ENCODE results near the gene ANKRD2. TPM values are rescaled to one million over a fixed set of nuclear protein-coding genes. Genes with fewer than 3 reads are reported as not detected.

Gene ANKRD2
- total RNA-seq, 1 donor from 2014 or later = not detected

DNA sequence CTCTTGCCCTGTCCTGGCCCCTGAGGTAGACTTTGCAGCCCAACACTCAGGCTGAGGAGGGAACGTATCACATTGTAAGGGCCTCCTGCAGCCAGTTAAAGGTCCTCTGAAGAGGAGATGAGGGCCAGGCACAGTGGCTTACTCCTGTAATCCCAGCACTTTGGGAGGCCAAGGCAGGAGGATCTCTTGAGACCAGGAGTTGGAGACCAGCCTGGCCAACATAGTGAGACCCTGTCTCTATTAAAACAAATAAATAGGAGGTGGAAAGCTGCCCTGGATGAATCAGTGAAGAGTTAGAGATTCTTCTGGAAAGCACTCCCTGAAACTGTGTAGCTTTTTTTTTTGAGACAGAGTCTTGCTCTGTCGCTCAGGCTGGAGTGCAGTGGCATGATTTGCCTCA is 14.6 kb downstream of the ANKRD2 start:
- no peak for TF ChIP-seq CTCF (IDR thresholded peaks at IDR 0.05)
- Histone ChIP-seq H3K4me1 (peaks cover 3 to 12% of the 10 kb centered on the region in 2 donors), H3K9me3 (no peaks in the 10 kb centered on the region), H3K4me3 (no peak overlapping the region), H3K27ac (no peak overlapping the region), H3K36me3 (no peaks in the 10 kb centered on the region), H3K27me3 (no peaks in the 10 kb centered on the region)
- intact Hi-C loops (cut with DNase I) = no loop called here
- no peak for DNase-seq (ENCODE audit: low spot score in 2 of 2)

DNA sequence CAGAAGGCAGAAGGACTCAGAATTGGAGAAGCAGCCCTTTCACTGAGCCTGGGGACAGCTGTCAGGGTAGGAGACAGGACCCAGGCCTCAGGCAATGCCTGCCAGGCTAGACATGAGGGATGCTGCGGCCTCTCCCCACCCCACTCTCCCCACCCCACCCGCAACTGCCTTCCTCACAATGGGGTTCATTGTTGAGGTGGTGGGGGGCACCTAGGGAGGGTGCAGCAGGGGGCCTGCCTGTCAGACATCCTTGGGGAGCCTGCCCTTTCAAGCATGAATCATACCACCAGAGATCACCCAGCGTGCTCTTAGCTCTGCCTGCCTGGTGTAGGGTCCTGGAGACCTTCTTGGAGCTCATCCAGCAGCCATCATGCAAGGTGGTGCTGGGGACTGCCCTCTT is 16.9 kb downstream of the ANKRD2 start, which contains the start of gene C10orf62:
Gene C10orf62 (plus strand): TSS at position 243 of the 400 bp plus-strand sequence. CDS start 177 bp downstream, outside the sequence.
- no peaks in the 10 kb centered on the region for H3K27me3 ChIP-seq

DNA sequence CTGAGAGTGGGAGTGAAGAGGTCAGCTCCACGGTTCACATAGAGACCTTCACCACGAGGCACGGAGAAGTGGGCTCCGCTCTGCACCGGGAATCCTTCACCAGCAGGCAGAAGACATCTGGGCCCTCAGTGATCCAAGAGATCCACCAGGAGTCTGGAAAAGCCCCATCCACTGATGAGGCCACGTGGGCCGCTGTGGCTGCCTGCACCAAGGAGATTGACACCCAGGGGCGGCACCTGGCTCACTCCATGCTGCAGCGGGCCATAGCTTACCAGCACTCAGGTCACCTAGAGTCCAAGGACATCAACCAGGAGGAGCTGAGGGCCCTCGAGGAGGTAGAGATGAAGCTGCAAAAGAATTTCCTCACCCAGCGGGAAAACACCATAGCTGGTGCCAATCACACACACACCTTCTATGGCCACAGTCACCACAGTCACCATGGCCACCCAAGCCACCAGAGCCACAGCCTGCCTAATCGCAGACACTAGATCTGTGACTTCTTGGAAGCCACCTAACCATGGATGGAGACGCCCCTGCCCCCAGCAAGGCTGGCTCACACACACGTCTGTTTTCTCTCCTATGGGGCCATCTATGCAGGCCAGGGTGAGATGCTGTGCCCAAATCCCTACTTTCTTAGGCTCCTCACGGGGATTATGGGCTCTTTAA is 17.6 kb downstream of the ANKRD2 start:
- no peak overlapping the region for H3K4me3 ChIP-seq
- no peak for DNase-seq (ENCODE audit: low spot score in 2 of 2)
- H3K36me3 ChIP-seq = no peaks in the 10 kb centered on the region
- H3K27ac ChIP-seq = no peak overlapping the region
- intact Hi-C loops (cut with DNase I) = no loop called here
- peaks cover 4 to 24% of the 10 kb centered on the region in 2 donors for H3K4me1 ChIP-seq
- no peak for TF ChIP-seq CTCF (IDR thresholded peaks at IDR 0.05)
- H3K27me3 ChIP-seq = no peaks in the 10 kb centered on the region
- H3K9me3 ChIP-seq = no peaks in the 10 kb centered on the region

More for the DNA sequence above, 16.9 kb downstream of the ANKRD2 start, which contains the start of gene C10orf62:
- H3K27ac ChIP-seq = no peak within 1 kb of the TSS
- DNase-seq (ENCODE audit: low spot score in 2 of 2) = no peak
- intact Hi-C loops (cut with DNase I) = no loop called here
- H3K36me3 ChIP-seq = no peaks in the 10 kb centered on the region
- no peaks in the 10 kb centered on the region for H3K9me3 ChIP-seq
- no peak for TF ChIP-seq CTCF (IDR thresholded peaks at IDR 0.05)
- no peak within 1 kb of the TSS for H3K4me3 ChIP-seq
- peaks cover 3 to 19% of the 10 kb centered on the region in 2 donors for H3K4me1 ChIP-seq

GRCh38 chr10:97590748-97591495 is 18.3 kb downstream of the ANKRD2 start:
- H3K27me3 ChIP-seq = no peaks in the 10 kb centered on the region
- no peak for DNase-seq (ENCODE audit: low spot score in 2 of 2)
- no peak for TF ChIP-seq CTCF (IDR thresholded peaks at IDR 0.05)
- intact Hi-C loops (cut with DNase I) = no loop called here
- H3K4me1 ChIP-seq = peaks cover 9 to 31% of the 10 kb centered on the region in 2 donors
- H3K9me3 ChIP-seq = no peaks in the 10 kb centered on the region
- no peaks in the 10 kb centered on the region for H3K36me3 ChIP-seq
- no peak overlapping the region for H3K27ac ChIP-seq
- H3K4me3 ChIP-seq = no peak overlapping the region

- Histone ChIP-seq H3K9me3 (no peaks in the 10 kb centered on the region), H3K27me3 (no peaks in the 10 kb centered on the region), H3K27ac (peak overlapping the region; percentile 88 to 99), H3K4me1 (peaks cover 9 to 48% of the 10 kb centered on the region in 2 donors), H3K36me3 (no peaks in the 10 kb centered on the region), H3K4me3 (no peak overlapping the region)
- intact Hi-C loops (cut with DNase I) = loop anchor here (1.0 kb wide), 1 partner anchor 18 kb away; no protein-coding TSS in a partner anchor
- TF ChIP-seq CTCF (IDR thresholded peaks at IDR 0.05) = no peak
- peak in 1 of 2 donors; percentile 77 for DNase-seq (ENCODE audit: low spot score in 2 of 2)
Measured at GRCh38 chr10:97593421-97593820, 20.8 kb downstream of the ANKRD2 start.

All from ascending aorta (tissue), 2 donors.